Skin of body (tissue), 2 donors: ENCODE results near the gene SAMD10. TPM values are rescaled to one million over a fixed set of nuclear protein-coding genes. Genes with fewer than 3 reads are reported as not detected.

Source experiments
- DNase-seq: peaks from one replicate; lab custom pipeline; 2025; lab: John Stamatoyannopoulos, UW
- total RNA-seq: library from RNA; depleted of rRNA; stranded (reverse); fragments of >200 nt; gene quantifications from one replicate; pipeline ENCODE4 v1.2.3, GENCODE V29; 2014

The SAMD10 gene
- total RNA-seq, 1 donor from 2014 or later, result 1.6 TPM

GRCh38 chr20:63957690-63958441, 21.6 kb downstream of the SAMD10 start:
- no peak for DNase-seq

- DNase-seq, result no peak
Measured at GRCh38 chr20:63957004-63957689, 22.3 kb downstream of the SAMD10 start.

GRCh38 chr20:63956664-63957003, 22.8 kb downstream of the SAMD10 start:
- no peak for DNase-seq

GRCh38 chr20:63955827-63956663, 23.4 kb downstream of the SAMD10 start, which contains the start of gene UCKL1:
TSS of gene UCKL1 (minus strand) at chr20:63956416. CDS start at chr20:63956372, 44 bp downstream.
- DNase-seq, result peak; percentile 90

DNA sequence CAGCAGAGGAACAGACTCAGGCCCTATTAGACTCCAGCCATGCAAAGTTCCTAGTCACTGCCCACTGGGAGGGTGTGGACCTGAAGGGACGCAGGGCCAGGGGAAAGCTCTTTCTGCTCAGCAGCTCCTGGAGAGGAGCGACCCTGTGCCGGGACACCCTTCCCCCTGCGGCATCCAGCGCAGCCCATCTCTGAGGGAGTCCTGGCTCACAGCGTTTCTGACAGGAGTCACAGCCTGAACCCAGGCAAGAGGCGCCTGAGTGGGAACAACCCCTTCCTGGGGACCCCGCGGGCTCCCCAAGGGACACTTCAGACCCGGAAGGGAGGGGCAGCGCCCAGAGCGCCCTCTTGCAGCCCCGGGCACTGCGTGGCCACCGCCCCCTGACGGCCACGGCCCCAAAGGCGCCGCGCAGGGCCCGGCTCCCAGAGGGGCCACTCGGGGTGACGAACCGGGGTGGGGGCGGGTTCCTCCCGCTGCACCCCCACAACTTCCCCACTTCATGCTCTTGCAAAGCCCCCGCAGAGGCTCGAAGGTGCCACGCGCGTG, 24.1 kb downstream of the SAMD10 start:
- DNase-seq, result no peak

- DNase-seq, result no peak
Measured at GRCh38 chr20:63953764-63954429, 25.5 kb downstream of the SAMD10 start.

DNA sequence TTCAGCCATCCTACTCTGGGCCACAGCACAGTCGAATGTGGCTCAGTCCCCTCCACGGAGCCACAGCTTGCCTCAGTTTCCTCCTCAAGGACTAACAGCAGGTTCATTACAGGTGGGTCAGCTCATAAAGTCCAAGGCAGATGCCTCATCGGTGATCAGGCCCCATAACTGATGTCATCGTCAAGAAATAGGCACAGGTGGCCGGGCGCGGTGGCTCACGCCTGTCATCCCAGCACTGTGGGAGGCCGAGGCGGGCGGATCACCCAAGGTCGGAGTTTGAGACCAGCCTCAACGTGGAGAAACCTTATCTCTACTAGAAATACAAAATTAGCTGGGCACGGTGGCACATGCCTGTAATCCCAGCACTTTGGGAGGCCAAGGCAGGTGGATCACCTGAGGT, 26.7 kb downstream of the SAMD10 start:
- DNase-seq, result no peak

DNA sequence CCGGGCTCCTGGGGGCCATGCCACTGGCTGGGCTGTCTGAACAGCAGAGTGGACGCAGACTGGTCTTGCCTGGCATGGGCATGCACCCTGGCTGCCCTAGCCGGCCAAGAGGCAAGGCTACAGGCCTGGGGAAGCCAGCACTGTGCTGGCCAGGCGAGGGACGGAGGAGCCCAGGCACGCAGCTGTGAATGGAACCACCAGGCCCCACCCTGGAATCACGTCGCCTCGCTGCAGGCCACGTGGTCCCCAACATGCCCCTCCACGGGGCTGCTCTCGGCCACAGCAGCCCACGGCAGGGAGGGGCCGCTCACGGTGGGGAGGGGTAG, 27.3 kb downstream of the SAMD10 start:
- no peak for DNase-seq

DNA sequence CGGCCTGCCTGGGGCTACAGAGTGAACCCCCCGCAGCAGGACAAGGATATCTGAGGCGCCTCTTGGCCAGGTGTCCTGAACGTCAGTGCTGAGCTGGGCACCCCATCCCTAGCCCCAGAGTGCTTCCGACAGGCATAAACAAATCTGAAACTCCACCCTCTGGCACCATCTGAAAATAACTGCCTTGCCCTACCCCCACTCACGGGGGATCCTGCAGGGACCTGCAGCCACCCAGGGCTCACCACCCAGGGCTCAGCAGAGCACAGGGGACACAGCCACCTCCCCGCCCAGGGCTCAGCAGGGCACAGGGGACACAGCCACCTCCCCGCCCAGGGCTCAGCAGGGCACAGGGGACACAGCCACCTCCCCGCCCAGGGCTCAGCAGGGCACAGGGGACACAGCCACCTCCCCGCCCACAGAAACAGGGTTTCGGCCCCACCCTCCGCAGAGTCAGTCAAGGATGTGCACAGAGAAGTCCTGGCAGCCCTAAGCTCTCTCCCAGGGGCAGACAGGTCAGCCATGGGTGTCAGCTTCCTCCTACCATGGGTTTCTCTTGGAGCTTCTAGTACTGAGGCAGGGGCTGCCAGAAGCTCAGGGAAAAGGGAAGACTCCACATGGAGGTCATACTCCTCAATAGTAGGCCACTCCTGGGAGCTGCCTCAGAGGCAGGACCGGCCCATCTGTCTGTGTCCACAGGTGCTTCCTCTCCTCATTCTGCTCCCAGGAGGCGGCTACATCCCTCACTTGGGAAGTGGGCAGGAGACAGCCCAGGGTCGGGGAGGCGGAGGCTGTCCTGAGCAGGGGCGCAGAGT, 27.8 kb downstream of the SAMD10 start:
- no peak for DNase-seq

DNA sequence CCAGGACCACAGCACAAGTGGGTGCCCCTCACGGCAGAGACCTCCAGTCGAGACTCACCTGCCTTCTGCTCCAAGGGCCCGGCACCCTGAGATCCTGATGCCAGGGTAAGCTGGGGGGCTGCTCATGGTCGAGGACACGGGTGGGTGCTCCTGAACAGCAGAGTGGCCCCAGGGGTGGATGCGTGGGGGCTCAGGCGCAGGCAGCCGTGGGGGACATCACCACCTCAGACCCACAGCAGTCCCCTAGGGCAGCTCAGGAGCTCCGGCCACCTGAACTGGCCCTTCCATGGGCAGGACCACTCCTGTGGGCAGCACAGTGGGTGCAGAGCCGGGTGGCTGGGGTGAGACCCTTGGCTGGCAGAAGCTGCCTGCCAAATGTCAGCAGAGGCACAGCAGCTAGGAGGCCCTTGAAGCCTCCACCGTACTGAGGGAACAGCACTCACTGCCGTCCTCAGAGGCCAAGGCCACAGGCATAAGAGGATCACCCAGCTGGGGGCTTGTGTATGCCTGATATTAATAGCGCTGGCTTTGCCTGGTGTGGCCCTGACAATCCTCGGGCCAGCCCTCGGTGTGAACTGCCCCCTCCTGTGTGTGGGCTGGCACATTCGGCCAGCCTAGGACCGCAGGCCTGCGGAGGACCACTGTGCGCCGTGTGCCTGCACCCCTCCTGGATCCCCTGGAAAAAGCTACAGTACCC, 28.6 kb downstream of the SAMD10 start:
- no peak for DNase-seq

GRCh38 chr20:63947638-63948456, 31.6 kb downstream of the SAMD10 start:
- no peak for DNase-seq

DNA sequence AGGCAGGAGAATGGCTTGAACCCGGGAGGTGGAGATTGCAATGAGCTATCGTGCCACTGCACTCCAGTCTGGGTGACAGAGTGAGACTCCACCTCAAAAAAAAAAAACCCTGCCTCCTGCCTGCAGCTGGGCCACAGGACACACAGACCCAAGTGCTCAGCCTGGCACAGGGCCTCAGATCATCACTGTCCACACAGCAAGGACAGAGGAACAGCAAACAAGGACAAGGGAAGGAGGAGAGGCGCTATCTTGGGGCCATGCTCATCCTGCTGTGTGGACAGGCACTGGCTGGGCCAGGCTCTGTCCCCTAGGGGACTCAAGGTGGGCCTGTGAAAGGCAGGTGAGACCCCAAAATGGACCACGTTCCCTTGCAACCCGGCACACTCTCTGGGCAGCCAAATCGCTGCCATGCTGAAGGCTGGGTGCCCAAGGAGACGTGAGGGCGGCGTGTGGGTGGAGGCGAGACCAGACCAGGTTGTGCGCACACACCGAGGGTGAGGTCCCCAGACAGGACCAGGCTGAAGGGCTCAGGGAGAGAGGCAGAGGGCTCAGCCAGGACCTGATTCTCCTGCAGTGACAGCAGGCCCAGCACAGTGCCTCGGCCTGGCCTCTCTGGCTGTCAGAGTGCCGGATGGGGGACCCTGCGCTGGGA, 32.3 kb downstream of the SAMD10 start:
- DNase-seq, result no peak

DNA sequence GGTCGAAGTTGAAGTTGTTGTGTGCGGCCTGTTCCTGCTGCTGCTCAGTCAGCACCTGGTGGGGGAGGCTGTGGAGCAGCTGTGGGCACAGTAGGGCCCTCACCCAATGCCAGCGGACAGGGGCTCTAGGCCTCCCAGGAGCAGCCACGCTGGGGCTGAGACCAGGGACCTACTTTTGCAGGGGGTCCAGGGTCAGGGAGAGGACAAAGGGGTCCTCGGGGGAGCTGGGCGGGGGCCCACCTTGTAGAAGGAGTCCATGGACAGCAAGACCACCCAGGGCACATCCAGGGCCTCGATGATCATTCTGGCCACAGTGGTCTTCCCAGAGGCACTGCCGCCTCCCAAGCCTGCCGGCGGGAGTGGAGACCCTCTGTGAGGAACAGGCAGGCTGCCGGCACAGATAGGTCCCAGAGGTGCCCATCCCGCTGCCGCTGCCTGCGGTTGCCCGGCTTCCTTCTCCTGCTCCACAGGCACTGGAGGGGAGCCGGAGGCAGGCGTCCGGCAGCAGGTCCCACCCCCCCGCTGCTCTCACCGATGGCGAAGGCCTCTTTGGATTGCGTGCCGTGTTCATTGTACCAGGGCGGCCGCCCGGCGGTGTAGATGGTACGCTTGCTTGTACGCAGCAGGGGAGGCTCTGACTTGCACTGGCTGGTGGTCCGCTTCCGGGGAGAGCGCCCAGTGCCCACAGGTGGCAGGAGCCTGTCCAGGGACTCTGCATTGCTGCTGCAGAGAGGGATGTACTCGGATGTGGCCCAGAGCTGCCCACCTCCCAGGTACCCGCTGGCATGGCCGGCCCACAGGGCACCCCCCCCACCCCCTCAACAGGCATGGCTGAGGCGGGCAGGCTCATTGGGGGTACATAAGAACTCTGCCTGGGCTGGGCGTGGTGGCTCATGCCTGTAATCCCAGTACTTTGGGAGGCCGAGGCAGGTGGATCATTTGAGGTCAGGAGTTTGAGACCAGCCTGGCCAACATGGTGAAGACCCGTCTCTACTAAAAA, 33.2 kb downstream of the SAMD10 start:
- DNase-seq, result no peak

GRCh38 chr20:63945031-63945658, 34.3 kb downstream of the SAMD10 start:
- no peak for DNase-seq

GRCh38 chr20:63944078-63944941, 35.1 kb downstream of the SAMD10 start:
- DNase-seq, result no peak

- DNase-seq, result no peak
Measured at GRCh38 chr20:63943808-63944077, 35.7 kb downstream of the SAMD10 start.
